ENCODE data around the gene AGBL5. TPM values are rescaled to one million over a fixed set of nuclear protein-coding genes. Genes with fewer than 3 reads are reported as not detected.

Gene AGBL5
- total and polyA plus RNA-seq, 2 of the 13 experiments (the other 11 are each of a cell fraction or from before 2014, with no cell fraction given): 55.9 to 73.3 TPM

DNA sequence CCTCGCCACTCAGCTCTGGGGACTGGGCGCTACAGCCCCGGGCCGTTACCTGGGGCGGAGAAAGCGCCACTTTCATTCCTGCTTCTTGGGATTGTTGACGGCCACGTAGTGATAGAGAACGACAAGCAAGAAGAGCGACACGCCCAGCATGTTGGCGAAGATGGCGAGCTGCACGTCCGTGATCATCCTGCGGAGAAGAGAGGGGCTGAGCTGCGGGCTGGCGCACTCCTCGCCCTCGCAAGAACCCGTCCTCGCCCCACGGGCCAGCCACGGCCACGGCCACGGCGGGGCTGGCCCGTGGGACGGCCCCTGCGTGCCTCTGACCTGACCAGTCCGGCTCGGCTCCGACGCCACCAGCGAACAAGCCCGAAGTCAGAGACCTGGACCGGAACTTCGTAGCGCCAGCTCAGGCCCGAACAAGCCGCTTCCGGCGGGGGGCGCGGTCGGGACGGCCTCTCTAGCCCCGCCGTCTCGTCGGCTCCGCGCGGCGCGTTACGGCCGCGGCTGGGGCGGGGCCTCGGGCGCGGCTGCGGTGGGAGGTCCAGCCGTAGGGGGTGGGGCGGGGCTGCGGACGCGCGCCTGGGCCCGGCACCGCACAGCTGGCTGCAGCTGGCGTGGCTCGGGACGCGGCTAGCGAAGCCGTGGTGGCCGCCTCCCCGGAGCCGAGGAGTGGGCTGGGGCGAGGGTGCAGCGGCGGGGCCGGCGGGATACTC, 20.0 kb downstream of the AGBL5 start, which contains the start of gene OST4 (continued):
- no peak for TF ChIP-seq ZNF484 (CRISPR knock-in tag; IDR thresholded peaks at IDR 0.05; ENCODE audit: borderline replicate concordance, low read depth)
- peak; percentile 93 for TF ChIP-seq KLF12 (CRISPR knock-in tag; IDR thresholded peaks at IDR 0.05; ENCODE audit: borderline replicate concordance)
- no peak for TF ChIP-seq HOXA9 (CRISPR knock-in tag; IDR thresholded peaks at IDR 0.05; ENCODE audit: borderline replicate concordance)
- TF ChIP-seq ZNF709 (CRISPR knock-in tag; IDR thresholded peaks at IDR 0.05): peak; percentile 85; the same call in 1 of the 2 replicates
- TF ChIP-seq ZKSCAN1 (IDR thresholded peaks at IDR 0.05; ENCODE audit: low read length): no peak
- peak; percentile 60; the same call in 1 of the 2 replicates for TF ChIP-seq RELA (CRISPR knock-in tag; IDR thresholded peaks at IDR 0.05)
- TF ChIP-seq ZFAT (CRISPR knock-in tag; conservative IDR thresholded peaks at IDR 0.05): 0 out of 2 replicates have a peak, but pooled peaks have one; percentile 5
- no peak; the same call in 1 of the 2 replicates for TF ChIP-seq GFI1 (CRISPR knock-in tag; IDR thresholded peaks at IDR 0.05; ENCODE audit: borderline replicate concordance)
- TF ChIP-seq ZNF337 (CRISPR knock-in tag; IDR thresholded peaks at IDR 0.05; ENCODE audit: borderline replicate concordance, low read depth): no peak; the same call in 1 of the 2 replicates
- no peak; the same call in 1 of the 2 replicates for TF ChIP-seq PHF21A (CRISPR knock-in tag; IDR thresholded peaks at IDR 0.05)
- TF ChIP-seq KDM2A (CRISPR knock-in tag; IDR thresholded peaks at IDR 0.05; ENCODE audit: borderline replicate concordance, low read depth): peak; percentile 98
- TF ChIP-seq, protein P1, sequence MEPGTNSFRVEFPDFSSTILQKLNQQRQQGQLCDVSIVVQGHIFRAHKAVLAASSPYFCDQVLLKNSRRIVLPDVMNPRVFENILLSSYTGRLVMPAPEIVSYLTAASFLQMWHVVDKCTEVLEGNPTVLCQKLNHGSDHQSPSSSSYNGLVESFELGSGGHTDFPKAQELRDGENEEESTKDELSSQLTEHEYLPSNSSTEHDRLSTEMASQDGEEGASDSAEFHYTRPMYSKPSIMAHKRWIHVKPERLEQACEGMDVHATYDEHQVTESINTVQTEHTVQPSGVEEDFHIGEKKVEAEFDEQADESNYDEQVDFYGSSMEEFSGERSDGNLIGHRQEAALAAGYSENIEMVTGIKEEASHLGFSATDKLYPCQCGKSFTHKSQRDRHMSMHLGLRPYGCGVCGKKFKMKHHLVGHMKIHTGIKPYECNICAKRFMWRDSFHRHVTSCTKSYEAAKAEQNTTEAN (CRISPR knock-in tag; conservative IDR thresholded peaks at IDR 0.05): peak; percentile 67; the same call in 1 of the 2 replicates
- TF ChIP-seq ZNF207 (IDR thresholded peaks at IDR 0.05; ENCODE audit: borderline replicate concordance): no peak
- TF ChIP-seq, protein P2, sequence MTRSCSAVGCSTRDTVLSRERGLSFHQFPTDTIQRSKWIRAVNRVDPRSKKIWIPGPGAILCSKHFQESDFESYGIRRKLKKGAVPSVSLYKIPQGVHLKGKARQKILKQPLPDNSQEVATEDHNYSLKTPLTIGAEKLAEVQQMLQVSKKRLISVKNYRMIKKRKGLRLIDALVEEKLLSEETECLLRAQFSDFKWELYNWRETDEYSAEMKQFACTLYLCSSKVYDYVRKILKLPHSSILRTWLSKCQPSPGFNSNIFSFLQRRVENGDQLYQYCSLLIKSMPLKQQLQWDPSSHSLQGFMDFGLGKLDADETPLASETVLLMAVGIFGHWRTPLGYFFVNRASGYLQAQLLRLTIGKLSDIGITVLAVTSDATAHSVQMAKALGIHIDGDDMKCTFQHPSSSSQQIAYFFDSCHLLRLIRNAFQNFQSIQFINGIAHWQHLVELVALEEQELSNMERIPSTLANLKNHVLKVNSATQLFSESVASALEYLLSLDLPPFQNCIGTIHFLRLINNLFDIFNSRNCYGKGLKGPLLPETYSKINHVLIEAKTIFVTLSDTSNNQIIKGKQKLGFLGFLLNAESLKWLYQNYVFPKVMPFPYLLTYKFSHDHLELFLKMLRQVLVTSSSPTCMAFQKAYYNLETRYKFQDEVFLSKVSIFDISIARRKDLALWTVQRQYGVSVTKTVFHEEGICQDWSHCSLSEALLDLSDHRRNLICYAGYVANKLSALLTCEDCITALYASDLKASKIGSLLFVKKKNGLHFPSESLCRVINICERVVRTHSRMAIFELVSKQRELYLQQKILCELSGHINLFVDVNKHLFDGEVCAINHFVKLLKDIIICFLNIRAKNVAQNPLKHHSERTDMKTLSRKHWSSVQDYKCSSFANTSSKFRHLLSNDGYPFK (CRISPR knock-in tag; IDR thresholded peaks at IDR 0.05; ENCODE audit: borderline replicate concordance): 0 out of 2 replicates have a peak, but pooled peaks have one; percentile 58
- TF ChIP-seq ZNF224 (CRISPR knock-in tag; IDR thresholded peaks at IDR 0.05): 0 out of 2 replicates have a peak, but pooled peaks have one; percentile 56
- TF ChIP-seq ZNF768 (CRISPR knock-in tag; IDR thresholded peaks at IDR 0.05): peak; percentile 68
- peak; percentile 57; the same call in 1 of the 2 replicates for TF ChIP-seq NCOA2 (CRISPR knock-in tag; IDR thresholded peaks at IDR 0.05)
- peak; percentile 90; the same call in 1 of the 2 replicates for TF ChIP-seq KAT7 (CRISPR knock-in tag; IDR thresholded peaks at IDR 0.05; ENCODE audit: borderline replicate concordance)
- peak; percentile 94 for TF ChIP-seq PHF8 (CRISPR knock-in tag; IDR thresholded peaks at IDR 0.05)
- TF ChIP-seq ZNF10 (CRISPR knock-in tag; IDR thresholded peaks at IDR 0.05; ENCODE audit: borderline replicate concordance, low read depth): no peak
- no peak for TF ChIP-seq FOXC1 (CRISPR knock-in tag; IDR thresholded peaks at IDR 0.05; ENCODE audit: borderline replicate concordance)
- peak; percentile 58 for TF ChIP-seq ELF1 (CRISPR knock-in tag; IDR thresholded peaks at IDR 0.05)
- TF ChIP-seq GATAD1 (CRISPR knock-in tag; IDR thresholded peaks at IDR 0.05): peak; percentile 94

Measured in HepG2 (cell line).